Measurements from ENCODE around the gene RAB3D.
"Not testable (repeated sequence)": the region's sequence is repeated elsewhere in the genome, so short reads cannot be mapped to it uniquely, and the experiment has no call there.

DNA sequence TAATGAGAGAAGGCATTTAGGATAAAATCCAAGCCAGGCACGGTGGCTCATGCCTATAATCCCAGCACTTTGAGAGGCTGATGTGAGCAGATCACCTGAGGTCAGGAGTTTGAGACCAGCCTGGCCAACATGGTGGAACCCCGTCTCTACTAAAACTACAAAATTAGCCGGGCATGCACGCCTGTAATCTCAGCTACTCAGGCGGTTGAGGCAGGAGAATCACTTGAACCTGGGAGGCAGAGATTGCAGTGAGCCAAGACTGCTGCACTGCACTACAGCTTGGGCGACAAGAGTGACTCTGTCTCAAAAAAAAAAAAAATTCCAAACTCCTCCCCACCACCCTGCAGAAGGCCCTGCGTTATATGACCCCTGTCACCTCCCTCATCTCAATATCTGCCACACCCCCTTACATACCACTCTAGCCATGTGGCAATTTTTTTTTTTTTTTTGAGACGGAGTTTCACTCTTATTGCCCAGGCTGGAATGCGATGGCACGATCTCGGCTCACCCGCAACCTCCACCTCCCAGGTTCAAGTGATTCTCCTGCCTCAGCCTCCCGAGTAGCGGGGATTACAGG is 39.9 kb upstream of the RAB3D start:
- TF ChIP-seq, protein P1, sequence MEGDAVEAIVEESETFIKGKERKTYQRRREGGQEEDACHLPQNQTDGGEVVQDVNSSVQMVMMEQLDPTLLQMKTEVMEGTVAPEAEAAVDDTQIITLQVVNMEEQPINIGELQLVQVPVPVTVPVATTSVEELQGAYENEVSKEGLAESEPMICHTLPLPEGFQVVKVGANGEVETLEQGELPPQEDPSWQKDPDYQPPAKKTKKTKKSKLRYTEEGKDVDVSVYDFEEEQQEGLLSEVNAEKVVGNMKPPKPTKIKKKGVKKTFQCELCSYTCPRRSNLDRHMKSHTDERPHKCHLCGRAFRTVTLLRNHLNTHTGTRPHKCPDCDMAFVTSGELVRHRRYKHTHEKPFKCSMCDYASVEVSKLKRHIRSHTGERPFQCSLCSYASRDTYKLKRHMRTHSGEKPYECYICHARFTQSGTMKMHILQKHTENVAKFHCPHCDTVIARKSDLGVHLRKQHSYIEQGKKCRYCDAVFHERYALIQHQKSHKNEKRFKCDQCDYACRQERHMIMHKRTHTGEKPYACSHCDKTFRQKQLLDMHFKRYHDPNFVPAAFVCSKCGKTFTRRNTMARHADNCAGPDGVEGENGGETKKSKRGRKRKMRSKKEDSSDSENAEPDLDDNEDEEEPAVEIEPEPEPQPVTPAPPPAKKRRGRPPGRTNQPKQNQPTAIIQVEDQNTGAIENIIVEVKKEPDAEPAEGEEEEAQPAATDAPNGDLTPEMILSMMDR (IDR thresholded peaks at IDR 0.05; ENCODE audit: low read depth, low read length, missing input control): not testable (repeated sequence)
- TF ChIP-seq GABPA (IDR thresholded peaks at IDR 0.05 in 1 of 2, conservative IDR thresholded peaks at IDR 0.05 in 1 of 2); REST (IDR thresholded peaks at IDR 0.05); FOXA1 (IDR thresholded peaks at IDR 0.05); TAF1 (conservative IDR thresholded peaks at IDR 0.05): not testable (repeated sequence)

All from liver (tissue), 3 donors.